ENCODE results near the gene CSF1.

CSF1 gene

DNA sequence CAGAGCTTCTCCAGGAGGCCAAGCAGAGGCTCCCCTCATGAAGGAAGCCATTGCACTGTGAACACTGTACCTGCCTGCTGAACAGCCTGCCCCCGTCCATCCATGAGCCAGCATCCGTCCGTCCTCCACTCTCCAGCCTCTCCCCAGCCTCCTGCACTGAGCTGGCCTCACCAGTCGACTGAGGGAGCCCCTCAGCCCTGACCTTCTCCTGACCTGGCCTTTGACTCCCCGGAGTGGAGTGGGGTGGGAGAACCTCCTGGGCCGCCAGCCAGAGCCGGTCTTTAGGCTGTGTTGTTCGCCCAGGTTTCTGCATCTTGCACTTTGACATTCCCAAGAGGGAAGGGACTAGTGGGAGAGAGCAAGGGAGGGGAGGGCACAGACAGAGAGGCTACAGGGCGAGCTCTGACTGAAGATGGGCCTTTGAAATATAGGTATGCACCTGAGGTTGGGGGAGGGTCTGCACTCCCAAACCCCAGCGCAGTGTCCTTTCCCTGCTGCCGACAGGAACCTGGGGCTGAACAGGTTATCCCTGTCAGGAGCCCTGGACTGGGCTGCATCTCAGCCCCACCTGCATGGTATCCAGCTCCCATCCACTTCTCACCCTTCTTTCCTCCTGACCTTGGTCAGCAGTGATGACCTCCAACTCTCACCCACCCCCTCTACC, 19.1 kb downstream of the CSF1 start:
- no peak overlapping the region for H3K27ac ChIP-seq
- no peak for TF ChIP-seq ZFX (IDR thresholded peaks at IDR 0.05)
- TF ChIP-seq, protein P1, sequence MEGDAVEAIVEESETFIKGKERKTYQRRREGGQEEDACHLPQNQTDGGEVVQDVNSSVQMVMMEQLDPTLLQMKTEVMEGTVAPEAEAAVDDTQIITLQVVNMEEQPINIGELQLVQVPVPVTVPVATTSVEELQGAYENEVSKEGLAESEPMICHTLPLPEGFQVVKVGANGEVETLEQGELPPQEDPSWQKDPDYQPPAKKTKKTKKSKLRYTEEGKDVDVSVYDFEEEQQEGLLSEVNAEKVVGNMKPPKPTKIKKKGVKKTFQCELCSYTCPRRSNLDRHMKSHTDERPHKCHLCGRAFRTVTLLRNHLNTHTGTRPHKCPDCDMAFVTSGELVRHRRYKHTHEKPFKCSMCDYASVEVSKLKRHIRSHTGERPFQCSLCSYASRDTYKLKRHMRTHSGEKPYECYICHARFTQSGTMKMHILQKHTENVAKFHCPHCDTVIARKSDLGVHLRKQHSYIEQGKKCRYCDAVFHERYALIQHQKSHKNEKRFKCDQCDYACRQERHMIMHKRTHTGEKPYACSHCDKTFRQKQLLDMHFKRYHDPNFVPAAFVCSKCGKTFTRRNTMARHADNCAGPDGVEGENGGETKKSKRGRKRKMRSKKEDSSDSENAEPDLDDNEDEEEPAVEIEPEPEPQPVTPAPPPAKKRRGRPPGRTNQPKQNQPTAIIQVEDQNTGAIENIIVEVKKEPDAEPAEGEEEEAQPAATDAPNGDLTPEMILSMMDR (conservative IDR thresholded peaks at IDR 0.05): no peak

DNA sequence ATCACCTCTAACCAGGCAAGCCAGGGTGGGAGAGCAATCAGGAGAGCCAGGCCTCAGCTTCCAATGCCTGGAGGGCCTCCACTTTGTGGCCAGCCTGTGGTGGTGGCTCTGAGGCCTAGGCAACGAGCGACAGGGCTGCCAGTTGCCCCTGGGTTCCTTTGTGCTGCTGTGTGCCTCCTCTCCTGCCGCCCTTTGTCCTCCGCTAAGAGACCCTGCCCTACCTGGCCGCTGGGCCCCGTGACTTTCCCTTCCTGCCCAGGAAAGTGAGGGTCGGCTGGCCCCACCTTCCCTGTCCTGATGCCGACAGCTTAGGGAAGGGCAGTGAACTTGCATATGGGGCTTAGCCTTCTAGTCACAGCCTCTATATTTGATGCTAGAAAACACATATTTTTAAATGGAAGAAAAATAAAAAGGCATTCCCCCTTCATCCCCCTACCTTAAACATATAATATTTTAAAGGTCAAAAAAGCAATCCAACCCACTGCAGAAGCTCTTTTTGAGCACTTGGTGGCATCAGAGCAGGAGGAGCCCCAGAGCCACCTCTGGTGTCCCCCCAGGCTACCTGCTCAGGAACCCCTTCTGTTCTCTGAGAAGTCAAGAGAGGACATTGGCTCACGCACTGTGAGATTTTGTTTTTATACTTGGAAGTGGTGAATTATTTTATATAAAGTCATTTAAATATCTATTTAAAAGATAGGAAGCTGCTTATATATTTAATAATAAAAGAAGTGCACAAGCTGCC, 19.8 kb downstream of the CSF1 start:
- no peak for TF ChIP-seq ZFX (IDR thresholded peaks at IDR 0.05)
- TF ChIP-seq, protein P1 (conservative IDR thresholded peaks at IDR 0.05): no peak
- H3K27ac ChIP-seq: no peak overlapping the region

DNA sequence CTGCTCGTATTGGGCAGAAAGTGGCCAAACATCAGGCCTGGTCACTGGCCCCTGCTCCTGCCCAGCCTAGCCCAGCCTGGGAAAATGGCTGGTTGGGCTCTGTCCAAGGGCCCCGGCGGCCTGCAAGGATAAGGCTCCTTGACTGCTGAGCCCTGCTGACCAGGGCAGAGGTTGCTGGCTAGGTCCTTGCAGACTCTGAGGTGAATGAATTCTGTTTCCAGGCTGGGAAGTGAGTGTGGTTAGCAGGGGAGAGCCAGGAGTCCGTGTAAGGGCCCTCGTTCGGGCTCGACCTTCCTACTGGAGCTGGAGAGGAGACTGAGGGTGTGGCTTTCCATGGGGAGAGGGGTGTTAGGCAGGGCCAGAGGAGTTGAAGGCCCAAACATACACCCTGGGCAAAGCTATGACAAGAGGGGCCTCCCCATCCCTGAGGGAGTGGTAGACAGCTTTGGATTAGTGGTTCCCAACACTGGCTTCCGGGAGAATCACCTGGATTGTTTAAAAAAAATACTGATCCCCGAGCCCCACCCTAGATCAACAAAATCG, 20.6 kb downstream of the CSF1 start:
- H3K27ac ChIP-seq: no peak overlapping the region
- TF ChIP-seq, protein P1 (conservative IDR thresholded peaks at IDR 0.05): no peak
- no peak for TF ChIP-seq ZFX (IDR thresholded peaks at IDR 0.05)

DNA sequence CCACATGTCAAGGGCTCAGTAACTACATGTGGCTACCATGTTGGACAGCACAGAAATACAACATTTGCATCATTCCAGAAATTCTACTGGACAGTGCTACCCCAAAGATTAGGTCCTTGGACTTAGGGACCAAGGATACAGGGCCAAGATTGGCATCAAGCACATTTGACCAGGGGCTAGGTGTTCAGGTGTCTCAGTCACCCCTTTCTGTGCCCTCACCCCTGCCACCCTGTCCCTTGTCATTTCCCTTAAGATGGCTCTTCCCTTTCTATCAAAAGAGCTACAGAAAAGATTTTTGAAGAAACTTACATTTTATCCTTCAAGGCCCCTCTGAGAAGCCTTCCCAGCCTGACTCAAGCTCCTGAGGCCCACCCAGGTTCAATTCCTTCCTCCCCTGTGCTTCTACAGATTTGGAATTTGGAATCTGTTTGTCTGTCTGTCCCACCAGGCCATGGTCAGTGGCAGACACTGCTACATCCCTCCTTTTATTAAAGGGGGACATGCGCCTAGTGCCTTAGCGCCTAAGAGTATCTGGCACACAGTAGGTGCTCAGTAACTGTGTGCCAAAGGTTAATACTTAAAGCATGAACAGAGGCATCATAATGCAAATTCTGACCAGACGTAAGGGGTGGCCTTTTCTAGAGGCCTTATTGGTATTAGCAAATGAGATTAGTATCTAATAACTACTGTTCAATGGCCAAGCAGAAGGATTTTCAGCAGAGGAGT, 21.4 kb downstream of the CSF1 start:
- TF ChIP-seq ZFX (IDR thresholded peaks at IDR 0.05): no peak
- TF ChIP-seq, protein P1 (conservative IDR thresholded peaks at IDR 0.05): no peak
- no peak overlapping the region for H3K27ac ChIP-seq

DNA sequence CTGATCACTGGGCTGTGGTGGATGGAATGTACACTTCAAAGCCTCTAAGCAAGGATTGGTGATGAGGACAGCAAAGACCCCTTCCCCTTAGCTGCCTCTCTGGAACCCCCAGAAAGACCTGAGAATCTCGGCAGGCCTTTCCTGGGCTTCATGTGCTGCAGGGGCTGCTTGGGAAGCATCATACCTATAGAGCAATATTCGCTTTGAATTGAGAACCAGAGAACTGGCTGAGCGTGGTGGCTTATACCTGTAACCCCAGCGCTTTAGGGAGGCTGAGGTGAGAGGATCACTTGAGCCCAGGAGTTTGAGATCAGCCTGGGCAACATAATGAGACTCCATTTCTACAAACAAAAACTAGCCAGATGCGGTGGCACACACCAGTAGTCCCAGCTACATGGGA, 22.0 kb downstream of the CSF1 start:
- no peak overlapping the region for H3K27ac ChIP-seq
- TF ChIP-seq ZFX (IDR thresholded peaks at IDR 0.05): no peak
- TF ChIP-seq, protein P1 (conservative IDR thresholded peaks at IDR 0.05): no peak

DNA sequence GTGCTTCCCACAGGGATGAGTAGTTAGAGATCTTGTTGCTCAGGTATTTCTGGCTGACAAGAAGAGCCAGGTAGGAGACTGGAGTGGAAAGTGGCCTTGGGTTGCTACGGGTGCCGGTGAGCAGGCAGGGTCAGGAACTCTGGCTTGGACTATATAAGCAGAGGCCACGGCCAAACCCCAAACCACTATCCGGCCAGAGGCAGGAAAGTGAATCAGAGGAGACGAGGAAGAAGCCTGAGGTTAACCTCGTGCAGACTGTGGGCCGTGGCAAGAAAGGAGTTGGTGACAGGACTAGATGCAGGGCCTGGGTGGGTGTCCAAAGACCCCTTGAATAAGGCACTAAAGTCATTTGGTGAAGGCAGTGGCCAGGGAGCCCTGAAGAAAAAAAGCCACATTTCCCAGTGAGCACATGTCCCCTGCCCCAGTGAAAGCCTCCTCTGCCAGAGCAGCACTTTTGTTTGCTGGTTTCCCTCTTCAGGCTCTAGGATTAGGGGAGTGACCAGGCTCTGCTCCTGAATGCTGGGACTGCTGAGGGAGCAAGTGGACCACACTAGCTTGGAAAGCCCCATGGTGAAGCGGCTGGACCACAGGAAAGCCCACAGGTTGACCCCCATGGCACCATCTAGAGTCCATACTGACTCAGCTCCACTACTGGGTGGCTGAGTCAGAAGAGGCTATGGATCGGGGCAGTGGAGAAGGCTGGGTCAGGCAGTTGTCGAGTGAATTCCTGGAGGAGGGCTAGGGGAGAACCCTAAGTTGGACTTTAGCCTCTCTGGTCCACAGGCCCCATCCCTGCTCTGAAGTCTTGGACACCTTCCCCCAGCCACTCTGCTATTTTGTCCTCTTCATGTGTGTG, 23.4 kb downstream of the CSF1 start:
- no peak for TF ChIP-seq ZFX (IDR thresholded peaks at IDR 0.05)
- TF ChIP-seq, protein P1 (conservative IDR thresholded peaks at IDR 0.05): no peak
- no peak overlapping the region for H3K27ac ChIP-seq
